HG03565 (cell line): ENCODE results near the gene CPED1.
"Not testable (repeated sequence)": the region's sequence is repeated elsewhere in the genome, so short reads cannot be mapped to it uniquely, and the experiment has no call there.

Source experiments
- ATAC-seq: cut with Tn5 transposase; IDR thresholded peaks from one replicate; pipeline ENCODE4 v1.9.1; 2021; ENCODE audit warnings: mild to moderate bottlenecking, moderate library complexity; ENCODE audit not compliant: unreplicated experiment

Gene CPED1

DNA sequence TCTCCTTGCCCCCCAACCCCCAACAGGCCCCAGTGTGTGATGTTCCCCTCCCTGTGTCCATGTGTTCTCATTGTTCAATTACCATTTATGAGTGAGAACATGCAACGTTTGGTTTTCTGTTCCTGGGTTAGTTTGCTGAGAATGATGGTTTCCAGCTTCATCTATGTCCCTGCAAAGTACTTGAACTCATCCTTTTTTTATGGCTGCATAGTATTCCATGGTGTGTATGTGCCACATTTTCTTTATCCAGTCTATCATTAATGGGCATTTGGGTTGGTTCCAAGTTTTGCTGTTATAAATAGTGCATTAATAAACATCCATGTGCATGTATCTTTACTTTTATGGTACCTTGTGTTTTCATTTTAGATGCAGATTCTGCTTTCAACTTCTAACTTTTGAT, 136.9 kb downstream of the CPED1 start:
- not testable (repeated sequence) for ATAC-seq

DNA sequence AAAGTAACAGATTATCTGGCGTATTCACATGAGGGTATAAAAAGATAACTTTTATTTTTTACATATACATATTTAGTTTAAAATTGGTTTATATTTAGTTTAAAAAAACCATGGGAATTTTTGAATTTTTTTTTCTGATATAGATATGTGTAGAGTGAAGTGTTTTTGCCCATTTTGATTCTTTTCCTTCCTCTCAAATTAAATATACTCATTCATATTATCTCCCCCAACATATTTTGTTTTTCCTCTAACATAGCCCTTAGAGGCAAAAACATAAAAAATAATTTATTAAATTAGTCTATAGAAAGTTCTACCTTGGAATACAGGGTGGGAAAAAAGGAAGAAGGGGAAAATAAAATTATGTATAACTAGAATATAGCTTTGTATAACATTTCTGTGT, 137.7 kb downstream of the CPED1 start:
- no peak for ATAC-seq

- ATAC-seq: no peak
Observed at GRCh38 chr7:121126801-121127534, 138.5 kb downstream of the CPED1 start.

DNA sequence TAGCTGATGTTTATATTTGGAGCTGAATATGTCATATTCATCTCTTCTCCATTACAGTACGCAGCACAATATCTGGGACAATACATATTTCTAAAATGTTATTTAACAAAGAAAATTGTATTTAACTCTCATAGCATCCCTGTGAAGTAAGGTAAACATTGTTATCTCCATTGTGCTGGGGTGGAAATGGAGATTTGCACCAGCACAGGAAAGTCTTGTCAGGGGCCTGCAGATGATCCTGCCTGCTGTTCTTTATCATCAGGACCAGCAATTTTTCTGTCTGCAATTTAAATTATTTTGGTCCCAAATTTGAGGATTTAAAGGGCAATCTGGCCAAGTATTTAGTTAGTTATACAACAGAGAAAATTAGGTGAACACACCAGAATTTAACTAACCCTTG, 144.4 kb downstream of the CPED1 start:
- ATAC-seq: no peak

- no peak for ATAC-seq
Observed at GRCh38 chr7:121133444-121133843, 144.9 kb downstream of the CPED1 start.

DNA sequence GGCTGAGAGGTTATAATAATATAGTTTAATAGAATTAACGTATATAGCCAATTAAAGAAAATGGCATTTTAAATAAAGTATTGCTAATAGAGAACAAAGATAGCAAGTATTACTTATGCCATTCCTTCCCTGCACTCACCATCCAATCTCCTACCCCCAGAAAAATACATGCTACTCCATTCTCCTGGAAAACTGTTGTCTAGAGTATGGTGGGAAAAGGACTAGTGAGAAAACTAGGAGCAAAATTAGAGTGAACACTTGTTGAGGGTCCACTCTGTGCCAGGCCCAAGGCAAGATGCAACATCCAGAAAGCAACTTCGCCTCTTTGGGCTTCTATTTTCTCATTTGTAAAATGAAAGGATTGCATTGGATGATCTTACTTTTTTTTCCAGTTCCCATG, 149.1 kb downstream of the CPED1 start:
- no peak for ATAC-seq

- ATAC-seq: peak; percentile 99
Observed at GRCh38 chr7:121138262-121138933, 149.9 kb downstream of the CPED1 start.

DNA sequence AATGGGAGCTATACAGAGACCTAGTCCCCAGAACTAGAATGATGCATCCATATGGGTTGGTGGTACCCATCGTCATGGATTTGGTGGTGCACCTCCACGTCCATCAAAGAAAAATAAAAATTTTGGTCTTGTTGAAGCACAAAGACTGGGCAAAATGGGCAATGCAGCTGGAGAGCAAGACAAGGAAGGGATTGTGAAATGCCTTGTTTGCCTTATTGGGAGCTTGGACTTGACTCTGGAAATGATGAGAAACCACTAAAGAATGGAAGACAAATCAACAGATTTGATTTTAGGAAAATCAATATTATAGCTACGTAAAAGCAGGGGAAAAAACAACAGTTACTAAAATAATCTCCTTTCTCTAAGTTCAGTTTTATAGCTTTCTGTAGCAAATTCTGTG, 150.9 kb downstream of the CPED1 start:
- ATAC-seq: no peak

DNA sequence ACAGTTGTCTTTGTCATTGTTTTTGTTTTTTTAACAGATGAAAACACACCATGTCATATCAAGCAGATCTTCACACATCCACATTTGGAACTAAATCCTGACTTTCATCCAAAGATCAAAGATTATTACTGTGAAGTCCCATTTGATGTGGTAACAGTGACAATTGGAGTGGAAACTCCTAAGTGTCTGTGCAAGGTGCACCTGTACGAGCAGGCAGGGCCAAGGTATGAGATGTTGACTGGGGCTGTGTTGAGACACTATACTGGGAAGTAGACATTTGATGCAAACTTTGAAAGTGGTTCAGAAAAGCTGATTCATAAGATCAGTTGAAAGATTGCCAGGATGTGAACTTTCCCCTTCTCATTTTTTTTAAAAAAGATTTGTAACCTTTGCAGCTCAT, 152.3 kb downstream of the CPED1 start:
- ATAC-seq: no peak

GRCh38 chr7:121151774-121152221, 163.3 kb downstream of the CPED1 start:
- ATAC-seq: no peak

DNA sequence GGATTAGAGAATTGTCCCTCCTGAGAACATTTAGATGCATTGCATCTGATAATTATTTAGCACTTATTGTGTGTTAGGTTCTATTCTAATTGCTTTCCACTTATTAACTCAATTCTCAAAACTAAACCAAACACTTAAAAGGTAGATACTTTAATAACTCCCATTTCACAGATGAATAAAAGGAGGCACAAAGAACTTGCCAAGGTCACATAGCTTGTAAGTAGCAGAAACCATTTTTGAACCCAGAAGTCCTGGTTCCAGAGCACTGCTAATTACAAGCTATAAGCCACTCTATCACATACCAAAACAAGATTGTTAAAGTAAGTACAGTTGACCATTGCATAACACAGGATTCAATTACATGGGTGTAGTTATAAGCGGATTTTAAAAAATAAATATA, 164.9 kb downstream of the CPED1 start:
- no peak for ATAC-seq

- no peak for ATAC-seq
Observed at GRCh38 chr7:121153995-121154394, 165.5 kb downstream of the CPED1 start.

GRCh38 chr7:121156825-121157224, 168.3 kb downstream of the CPED1 start:
- no peak for ATAC-seq

DNA sequence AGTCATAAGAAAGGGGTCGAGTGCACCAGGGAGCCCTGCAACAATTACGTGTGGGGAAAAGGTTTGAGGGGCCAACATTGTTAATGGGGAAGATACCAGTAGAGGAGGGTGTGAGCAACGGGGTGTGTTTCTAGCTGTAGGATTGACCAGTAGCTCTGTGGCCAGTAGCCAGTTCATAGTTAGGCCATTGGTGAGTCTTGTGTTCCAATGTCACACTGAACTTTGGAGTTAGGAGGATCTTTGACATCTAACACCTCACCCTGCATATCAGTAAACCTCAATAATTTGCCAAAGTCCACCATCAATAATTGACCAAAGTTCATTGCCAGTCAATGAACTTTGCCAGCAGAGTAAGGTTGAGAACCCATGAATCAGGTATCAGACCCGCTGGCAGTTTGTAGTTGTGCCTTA, 168.8 kb downstream of the CPED1 start:
- ATAC-seq: no peak

DNA sequence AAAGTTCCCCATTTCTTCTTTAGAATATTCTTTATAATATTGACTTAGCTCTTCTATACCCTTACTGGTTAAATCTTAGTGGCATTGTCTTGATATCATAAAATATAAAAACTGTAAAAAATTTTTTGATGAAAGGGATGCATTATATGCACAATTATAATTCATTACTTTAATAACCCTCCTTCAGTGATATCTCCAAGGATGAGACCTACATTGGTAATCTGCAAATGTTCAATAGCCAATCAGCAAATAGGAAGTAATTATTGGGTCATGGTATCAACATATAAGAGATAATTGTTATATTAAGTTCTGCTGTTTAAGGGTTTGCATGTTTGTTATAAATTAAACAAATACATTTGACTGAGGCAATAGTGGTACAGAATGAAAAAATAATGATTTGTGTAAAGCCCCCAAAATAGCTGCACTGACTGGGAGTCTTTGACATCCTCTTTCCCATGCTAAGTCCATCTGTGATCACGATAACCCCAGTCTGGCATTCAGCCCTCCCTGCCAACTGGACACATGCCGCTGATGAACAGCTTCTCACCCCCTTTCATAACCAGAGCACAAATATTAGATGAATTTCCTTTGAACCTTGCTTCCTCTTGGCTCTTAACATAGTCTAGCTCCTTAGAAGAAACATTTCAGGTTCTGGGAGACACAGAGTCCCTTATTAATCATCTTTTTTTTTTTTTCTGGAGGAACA, 169.5 kb downstream of the CPED1 start:
- no peak for ATAC-seq

- no peak for ATAC-seq
Observed at GRCh38 chr7:121158665-121159064, 170.2 kb downstream of the CPED1 start.

- ATAC-seq: no peak
Observed at GRCh38 chr7:121159553-121159952, 171.0 kb downstream of the CPED1 start.

- ATAC-seq: no peak
Observed at GRCh38 chr7:121160150-121161008, 171.9 kb downstream of the CPED1 start.

DNA sequence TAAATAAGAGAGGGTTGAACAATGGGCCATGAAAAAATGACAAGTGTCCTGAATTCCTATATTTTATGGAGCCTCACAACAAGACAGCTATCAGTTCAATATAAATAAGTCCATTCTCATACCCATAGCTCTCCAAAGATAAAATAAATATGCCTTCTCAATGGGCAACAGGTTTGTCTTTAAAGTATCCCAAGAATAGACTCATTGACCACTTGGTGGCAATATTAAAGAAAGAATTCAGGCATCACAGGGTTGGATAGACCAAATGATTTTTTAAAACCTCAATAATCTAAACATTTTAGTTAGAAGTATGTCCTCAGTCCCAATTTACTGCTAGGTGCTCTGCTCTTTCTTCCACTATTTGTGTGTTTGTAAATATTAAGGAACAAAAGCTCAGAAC, 175.2 kb downstream of the CPED1 start:
- ATAC-seq: no peak

GRCh38 chr7:121164247-121164646, 175.7 kb downstream of the CPED1 start:
- ATAC-seq: no peak

DNA sequence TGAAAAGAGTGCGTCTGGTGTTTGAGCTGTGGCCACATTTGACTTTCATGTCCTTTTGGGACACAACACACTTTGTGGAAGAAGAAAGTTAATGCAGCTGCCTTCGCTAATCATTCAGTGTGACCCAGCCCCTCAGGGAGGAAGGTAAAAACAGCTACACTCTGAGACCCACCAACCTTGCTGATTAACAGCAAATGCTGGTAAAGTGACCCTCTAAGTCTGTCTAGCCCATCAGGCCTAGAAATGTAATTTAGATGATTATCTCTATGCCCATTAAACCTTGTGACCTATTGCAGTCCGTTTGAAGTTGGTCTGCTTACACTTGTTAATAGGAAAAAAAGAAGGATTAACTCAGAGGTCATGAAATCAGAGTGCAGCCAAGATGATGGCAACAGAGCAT, 178.4 kb downstream of the CPED1 start:
- ATAC-seq: no peak
